Caki2 (cell line): ENCODE results near the gene LINC01488. TPM values are rescaled to one million over a fixed set of nuclear protein-coding genes. Genes with fewer than 3 reads are reported as not detected.

Experiments
- DNase-seq: peaks from one replicate; pipeline ENCODE4 v3.0.0-alpha.2; 2015; ENCODE audit warnings: low read depth
- in situ Hi-C: cut with HindIII; loops from 2 replicates; pipeline ENCODE4 v1.10.0; 2016; ENCODE audit warnings: low sequenced_read_pairs, low pct_unique_long_range_greater_than_20kb, mixed read lengths
- total RNA-seq: library from RNA; depleted of rRNA; stranded (reverse); fragments of >200 nt; shearing (Covaris generic); gene quantifications from 2 replicates; pipeline ENCODE4 v1.2.3, GENCODE V29; 2014; ENCODE audit warnings: low replicate concordance

The LINC01488 gene
- total RNA-seq, 1 experiment from 2014 or later: not detected

DNA sequence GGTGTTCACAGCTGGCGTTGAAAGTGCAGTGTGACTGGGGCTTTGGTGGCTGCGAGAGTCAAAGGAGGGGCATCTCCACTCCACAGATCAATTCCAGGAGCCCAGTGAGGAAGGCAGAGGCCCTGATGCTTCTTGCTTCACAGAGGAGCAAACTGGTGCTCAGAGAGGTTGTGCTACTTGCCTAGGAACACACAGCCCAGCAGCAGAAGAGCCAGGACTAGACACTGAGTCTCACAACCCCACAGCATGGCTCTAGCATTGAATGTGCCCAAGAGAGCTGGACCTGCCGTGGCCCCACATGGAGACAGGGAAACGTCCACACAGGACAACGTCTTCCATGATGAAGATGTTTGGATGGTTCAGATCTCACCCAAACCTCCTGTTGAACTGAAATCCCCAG is 33.3 kb downstream of the LINC01488 start:
- in situ Hi-C loops: no loop called here
- DNase-seq: no peak

DNA sequence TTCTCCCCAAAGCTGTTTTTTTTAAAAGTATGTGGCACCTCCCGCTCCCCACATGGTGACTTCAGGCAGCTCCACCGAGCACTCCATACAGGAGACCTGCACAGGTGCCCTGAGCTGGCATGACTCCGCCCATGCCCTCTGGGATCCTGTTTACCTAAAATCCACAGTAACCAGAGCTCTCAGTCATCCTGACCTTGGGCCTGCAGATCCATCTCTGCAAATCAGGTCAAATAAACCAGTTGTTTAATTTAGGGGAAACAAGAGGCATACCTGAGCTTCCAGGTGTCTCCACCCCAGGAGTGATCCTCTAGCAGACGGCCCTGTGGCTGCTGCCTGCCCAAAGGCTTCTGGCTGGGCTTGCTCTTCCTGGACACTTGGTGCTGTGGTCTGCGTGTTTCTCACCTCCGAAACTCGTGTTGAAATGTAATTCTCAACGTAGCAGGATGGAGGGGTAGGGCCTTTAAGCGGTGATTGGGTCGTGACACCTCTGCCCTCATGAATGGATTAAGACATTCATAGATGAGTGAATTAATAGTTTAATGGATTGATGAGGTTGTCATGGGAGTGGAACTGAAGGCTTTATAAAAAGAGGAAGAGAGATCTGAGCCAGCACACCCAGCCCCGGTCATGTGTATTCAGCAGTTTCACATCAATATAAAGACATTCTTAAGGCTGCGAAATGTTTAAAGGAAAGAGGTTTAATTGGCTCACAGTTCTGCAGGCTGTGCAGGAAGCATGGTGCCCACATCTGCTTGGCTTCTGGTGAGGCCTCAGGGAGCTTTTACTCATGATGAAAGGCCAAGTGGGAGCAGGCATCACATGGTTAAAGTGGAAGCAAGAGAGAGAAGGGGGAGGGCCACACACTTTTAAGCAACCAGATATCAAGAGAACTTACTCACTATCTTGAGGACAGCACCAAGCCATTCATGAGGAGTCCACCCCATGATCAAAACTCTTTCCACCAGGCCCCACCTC is 34.1 kb downstream of the LINC01488 start:
- in situ Hi-C loops: no loop called here
- no peak for DNase-seq

DNA sequence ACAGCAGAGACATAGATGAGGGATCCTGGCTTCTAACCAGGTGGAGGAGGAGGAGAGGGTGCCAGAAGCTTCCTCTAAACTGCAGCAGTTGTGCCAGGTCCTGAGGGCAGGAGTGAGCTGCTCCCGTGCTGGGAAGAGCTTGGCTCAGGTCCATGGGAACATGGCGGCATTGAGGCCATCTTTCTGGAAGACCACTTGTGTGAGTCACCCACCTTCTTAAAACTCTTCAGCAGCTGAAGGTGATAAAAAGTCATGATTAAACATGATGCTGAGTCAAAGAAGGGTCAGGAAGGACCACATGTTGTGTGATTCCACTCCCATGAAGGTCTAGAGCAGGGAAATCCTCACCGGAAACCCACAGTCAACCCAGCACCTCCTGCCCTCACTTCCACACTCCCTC is 35.1 kb downstream of the LINC01488 start:
- no peak for DNase-seq
- in situ Hi-C loops: no loop called here

DNA sequence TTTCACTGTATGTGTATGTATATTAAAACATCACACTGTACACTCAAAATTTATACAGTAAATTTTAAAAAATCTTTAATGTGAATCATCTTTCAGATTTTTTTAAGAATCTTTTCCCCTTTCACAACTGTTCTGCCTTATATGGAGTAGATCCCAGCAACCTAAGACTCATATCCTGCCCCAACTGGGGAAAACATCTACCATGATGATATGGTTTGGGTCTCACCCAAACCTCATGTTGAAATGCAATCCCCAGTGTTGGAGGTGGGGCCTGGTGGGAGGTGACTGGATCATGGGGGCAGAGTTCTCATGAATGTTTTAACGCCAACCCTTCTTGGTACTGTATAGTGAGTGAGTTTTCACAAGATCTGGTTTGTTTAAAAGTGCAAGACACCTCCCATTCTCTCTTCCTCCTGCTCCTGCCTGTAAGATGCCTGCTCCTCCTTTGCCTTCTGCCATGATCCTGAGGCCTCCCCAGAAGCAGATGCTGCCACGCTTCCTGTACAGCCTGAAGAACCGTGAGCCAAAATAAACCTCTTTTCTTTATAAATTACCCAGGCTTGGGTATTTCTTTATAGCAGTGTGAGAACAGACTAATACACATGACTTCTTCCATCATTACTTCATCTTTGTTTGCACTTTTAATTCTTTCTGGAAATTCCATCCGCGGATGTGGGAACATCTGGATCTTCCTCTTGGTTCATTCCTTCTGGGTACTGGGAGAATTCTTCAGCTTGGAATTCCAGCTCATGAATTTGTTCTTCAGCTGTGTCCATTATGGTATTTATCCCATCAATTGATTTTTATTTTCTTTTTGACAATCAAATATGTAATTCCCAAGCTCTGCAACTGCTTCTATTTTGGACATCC is 36.9 kb downstream of the LINC01488 start:
- in situ Hi-C loops: no loop called here
- DNase-seq: no peak

DNA sequence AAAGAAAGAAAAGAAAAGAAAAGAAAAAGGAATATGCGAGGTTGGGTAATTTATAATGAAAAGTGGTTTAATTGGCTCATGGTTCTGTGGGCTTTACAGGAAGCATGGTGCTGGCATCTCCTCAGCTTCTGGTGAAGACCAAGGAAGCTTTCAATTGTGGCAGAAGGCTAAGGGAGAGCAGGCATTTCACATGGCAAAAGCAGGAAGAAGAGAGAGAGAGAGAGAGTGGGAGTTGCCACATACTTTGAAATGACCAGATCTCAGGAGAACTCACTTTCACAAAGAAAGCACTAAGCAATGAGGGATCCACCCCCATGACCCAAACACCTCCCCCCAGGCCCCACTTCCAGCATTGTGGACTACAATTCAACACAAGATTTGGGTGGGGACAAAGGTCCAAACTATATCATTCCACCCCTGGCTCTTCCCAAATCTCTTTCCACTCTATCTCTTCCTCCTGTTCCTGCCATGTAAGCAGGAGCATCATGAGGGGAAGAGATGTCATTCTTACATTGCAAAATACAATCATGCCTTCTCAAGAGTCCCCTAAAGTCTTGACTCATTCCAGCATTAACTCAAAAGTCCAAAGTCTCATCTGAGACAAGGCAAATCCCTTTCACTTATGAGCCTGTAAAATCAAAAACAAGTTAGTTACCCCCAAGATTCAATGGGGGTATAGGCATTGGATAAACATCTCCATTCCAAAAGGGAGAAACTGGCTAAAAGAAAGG is 38.9 kb downstream of the LINC01488 start:
- DNase-seq: no peak
- in situ Hi-C loops: no loop called here

DNA sequence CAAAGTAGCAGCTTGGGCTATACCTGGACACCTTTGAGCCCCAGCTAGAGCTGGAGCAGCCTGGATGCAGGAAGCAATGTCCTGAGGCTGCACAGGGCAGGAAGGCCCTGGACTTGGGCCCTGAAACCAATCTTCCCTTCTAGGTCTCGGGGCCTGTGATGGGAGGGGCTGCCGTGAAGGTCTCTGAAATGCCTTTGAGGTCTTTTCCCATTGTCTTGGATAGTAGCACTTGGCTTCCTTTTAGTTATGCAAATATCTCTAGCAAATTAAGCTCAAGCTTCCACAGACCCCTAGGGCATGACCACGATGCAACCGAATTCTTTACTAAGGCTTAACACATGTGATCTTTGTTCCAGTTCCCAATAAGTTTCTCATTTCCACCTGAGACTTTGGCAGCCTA is 40.0 kb downstream of the LINC01488 start:
- no peak for DNase-seq
- in situ Hi-C loops: no loop called here

DNA sequence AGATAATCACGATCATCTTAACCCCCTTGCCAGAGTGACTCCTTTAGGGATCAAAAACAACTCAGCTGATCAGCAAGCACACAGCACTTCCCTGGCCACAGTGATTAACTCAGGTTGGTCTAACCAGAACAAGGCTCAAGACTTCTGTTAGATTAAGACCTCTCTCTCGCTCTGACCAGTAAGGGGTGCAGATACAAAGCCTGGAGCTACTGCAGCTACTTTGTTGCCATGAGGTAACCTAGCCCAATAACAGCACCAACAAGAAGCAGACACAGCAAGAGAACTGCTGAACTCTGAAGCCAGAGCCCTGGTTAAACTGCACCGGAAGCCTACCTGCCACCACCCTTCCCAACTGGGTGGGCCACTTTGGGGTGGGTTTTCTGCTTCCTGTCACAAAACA is 42.0 kb downstream of the LINC01488 start:
- in situ Hi-C loops: no loop called here
- no peak for DNase-seq

DNA sequence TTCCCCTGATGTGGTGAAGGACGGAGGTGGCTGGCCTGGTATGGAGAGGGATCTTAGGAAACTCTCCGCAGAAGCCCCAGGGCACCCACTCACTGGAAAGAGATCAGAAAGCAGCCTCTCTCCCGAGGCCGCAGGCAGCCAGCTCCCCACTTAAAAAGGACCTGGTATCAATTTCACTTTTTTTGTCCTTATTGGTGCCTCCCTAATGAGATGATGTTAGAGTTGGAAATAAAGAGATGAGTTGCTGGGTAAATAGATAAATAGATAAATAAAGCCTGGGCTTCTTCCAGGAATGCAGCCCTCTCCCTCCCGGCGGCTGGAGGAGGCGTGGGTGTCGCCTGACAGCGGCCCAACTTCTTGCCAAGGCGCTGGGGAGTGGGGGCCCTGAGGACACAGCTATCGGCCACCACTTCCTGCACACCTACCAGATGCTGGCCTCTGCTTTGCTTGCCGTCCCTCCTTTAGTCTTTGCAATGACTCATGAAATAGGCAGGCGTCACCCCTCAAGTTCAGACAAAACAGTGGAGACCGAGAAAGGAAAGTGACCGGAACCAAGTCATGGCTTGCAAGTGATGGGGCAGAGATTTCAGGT is 42.9 kb downstream of the LINC01488 start:
- DNase-seq: no peak
- in situ Hi-C loops: no loop called here

DNA sequence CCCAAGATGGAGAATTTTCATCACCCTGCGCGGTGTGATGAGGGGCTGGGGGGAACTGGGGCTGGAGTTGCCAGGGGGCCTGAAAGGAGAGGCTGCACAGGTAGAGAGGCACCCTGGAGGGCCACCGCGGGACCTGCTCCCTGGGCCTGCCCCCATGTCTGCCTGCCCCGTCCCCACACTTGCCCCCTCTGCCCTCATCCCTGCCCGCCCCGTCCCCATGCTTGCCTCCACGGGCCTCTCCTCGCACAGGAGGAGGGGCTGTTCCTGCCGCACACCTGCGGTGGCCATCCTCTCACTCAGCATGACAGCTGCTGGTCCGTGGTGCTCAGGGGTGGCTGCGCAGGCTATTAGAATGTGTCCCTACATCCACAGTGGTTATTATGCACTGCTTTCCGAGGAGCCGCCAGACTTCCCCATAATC is 43.5 kb downstream of the LINC01488 start:
- no peak for DNase-seq
- in situ Hi-C loops: no loop called here

DNA sequence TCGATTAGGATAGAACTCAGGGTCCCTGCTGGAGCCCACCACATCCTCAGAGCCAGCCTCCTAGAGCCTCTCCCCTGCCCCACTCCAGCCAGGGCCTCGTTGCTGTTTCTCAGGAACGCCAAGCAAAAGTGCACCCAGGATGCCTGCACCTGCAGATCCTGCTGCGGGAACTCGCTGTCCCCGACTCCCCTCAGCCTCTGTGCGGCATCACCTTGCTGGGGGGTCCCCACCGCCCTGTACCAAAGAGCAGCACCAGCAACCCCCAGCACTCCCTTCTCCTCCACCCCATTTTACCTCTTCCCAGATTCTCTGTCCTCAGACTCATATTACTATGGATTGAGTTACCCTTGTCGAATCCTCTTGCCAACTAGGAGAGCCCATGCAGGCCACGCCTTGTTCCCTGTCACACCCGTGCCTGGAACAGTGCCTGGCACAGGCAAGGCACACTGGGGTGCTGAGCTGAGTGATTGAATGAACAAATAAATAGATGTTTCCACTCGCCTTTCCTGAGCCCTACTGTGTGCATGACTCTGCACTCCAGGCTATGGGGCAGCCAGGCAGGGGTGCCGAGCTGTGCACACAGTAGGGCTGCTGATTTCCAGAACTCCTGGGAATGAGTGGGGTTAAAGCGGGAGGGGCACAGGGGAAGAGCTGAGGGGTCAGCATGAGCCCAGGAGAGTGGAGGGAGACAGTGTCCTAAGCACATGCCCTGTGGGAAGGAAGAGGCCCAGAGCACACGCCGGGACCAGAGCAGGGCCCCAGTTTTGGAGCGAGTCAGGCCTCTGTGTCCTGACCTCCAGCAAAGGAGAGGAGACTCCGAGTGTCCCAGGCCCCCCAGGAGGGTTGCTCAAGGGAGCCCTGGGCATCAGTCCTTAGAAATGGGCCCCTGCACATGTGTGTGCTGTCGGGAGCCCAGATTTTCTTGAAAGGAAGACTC is 44.3 kb downstream of the LINC01488 start:
- in situ Hi-C loops: no loop called here
- DNase-seq: no peak

DNA sequence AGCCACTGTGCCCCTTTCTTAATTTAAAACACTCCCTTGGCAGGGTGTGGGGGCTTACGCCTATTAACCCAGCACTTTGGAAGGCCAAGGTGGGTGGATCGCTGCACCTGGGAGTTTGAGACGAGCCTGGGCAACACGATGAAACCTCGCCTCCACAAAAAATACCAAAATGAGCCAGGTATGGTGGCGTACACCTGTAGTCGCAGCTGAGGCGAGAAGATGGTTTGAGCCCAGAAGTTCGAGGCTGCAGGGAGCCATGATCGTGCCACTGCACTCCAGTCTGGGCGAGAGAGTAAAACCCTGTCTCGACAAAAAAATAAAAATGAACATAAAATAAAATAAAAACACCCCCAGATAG is 45.0 kb downstream of the LINC01488 start:
- in situ Hi-C loops: no loop called here
- DNase-seq: no peak

DNA sequence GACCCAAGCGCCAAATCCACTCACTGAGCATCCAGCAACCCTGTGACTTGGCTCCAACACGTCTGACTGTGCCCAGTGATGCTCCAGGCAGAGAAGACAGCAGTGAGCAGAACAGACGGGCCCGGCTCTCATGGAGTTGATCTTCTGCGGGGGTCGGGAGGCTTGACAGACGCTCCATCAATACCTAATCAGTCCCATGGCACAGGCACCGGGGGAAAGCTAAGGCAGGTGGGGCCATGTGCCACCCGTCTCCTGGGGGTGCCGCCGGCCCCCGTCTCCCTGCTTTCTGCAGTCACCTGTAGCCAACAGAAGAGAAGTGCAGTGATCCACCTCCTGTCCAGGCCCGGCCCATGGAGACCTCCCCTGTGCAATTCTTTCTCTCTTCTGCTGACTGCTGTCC is 47.5 kb downstream of the LINC01488 start:
- no peak for DNase-seq
- in situ Hi-C loops: no loop called here

DNA sequence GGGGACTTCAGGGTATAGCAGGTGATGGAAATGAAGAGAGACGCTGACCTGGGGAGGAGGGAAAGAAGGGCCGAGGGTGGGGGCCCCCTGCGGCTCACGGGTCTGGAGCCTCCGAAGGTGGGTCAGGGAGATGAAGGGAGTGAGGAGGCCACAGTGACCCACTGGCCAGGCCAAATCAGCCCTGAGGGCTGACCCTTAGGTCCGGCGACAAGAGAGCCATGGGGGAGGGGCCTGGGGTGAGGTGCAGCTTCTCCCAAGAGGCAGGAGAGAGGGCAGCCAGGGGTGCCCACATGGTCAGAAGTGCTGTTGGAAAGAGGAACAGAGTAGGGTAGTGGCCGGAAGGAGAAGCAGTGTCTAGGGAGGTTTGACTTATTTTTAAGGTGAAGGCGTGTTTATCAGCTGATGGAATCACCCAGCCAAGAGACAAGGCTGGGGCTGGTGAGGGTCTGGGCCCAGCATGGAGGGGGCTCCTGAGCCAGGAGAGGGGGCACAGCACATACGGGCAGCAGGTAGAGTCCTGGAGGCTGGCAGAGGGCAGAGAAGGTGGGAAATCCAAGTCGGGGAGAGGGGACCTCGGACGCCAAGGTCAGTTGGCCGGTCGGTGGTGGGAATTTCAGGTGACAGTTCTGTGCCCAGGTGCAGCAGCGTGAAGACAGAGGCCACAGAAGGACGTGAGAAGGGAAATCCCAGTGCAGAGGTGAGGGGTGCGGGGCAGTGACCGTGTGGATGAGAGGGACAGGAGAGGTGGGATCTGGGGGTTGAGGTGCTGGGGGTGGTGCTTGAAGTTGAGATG is 49.0 kb downstream of the LINC01488 start:
- no peak for DNase-seq
- in situ Hi-C loops: no loop called here

DNA sequence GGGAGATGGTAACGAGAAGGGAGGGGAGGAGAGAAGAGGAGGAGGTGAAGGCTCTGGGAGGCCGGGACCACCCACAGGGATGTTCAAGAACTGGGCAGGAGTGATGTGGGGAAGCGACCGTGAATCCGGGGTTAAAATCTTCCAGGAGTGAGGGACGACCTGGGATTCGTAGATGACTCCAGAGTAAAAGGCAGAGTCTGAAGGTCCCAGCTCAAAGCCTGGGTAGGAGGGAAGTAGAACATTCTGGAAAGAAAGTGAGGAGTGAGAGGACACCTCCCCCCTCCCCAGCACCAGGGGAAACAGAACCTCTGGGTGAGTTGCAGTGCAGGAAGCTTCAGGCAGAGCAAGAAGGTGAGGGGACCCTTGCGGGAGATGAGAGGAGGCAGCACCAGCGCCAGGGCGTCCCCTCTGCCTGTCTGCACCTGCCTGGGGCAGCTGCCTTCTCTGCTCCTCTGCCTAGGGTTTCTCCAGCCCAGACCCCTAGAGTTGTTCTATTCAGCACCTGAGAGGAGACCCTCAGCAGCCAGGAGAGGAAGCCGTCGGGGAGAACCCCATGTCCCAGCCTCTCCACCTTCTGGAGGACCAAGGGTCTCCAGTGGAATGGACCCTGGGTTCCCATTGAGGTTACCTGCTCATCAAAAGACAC is 49.7 kb downstream of the LINC01488 start:
- in situ Hi-C loops: no loop called here
- DNase-seq: no peak

DNA sequence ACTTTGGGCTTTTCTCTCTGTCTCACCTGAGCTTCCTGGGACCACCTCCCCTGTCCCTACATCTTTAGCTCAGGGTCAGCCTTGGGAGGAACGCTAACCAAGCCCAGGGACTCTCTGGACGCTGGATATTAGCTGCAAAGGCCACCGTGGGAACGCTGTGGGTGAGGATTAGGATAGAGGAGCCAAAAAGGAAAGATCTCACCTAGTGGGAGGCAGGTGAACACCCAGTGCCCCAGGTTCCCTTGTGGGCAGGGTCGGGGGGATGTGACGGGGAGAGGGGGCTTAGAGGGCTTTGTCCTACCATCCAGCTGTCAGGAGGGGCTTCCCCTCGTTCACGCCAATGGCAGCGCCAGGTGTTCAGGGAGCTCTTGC is 50.2 kb downstream of the LINC01488 start:
- in situ Hi-C loops: no loop called here
- DNase-seq: no peak
